Activated CD8-positive, alpha-beta memory T cell treated with anti-CD3 and anti-CD28 coated beads, Interleukin-2, amount 50 U/mL, for 48 hours (primary cell): ENCODE data around the gene NME5.
A peak's percentile ranks its signal among the peaks of the same experiment; 100 is the strongest.
"Not testable (repeated sequence)": the region's sequence is repeated elsewhere in the genome, so short reads cannot be mapped to it uniquely, and the experiment has no call there.

Source experiments
- DNase-seq: peaks from one replicate; pipeline ENCODE4 v3.0.0-alpha.2; 2020

Gene NME5, protein sequence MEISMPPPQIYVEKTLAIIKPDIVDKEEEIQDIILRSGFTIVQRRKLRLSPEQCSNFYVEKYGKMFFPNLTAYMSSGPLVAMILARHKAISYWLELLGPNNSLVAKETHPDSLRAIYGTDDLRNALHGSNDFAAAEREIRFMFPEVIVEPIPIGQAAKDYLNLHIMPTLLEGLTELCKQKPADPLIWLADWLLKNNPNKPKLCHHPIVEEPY

DNA sequence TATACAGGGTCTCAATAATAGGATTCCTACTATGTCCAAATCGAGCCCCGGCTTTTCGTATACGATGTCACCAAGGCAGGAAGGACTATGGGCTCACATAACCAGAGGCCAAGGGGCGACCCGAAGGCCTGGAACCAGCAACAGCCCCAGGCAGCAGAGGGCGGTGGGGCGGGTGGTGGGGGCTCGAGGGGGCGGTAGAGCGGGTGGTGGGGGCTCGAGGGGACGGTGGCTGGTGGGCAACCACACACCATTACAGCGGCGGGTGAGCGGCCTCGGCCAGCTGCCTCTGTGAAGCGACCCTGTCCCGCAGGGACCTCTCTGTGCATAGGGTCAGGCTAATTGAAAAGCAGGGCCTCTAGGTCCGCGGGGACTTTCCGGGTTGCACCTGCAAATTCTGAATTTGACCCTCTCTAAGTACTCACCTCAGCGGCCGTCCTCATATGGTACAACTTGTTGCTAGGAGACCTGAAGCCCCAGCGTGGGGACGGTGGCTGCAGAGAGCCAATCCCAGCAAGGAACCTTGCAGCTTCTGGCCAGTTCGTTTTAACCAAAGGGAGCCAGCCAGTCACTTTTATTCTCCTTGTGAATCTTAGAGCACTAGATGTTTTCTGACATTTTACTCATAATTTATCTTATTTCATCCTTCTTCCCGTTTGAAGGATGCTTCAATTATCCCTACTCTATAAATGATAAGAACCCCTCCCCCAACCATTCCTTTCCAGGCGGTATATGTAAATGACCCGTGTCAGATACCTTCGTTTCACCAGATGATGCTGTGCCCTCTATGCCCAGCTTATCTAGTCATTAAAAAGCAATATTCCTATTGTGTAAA is at the start of gene NME5:
TSS of gene NME5 (minus strand) at position 480 of the 832 bp plus-strand sequence. CDS start 648 bp downstream, outside the sequence.
- DNase-seq = no peak

GRCh38 chr5:138188626-138189025 is 49.4 kb upstream of the NME5 start:
- DNase-seq = no peak

DNA sequence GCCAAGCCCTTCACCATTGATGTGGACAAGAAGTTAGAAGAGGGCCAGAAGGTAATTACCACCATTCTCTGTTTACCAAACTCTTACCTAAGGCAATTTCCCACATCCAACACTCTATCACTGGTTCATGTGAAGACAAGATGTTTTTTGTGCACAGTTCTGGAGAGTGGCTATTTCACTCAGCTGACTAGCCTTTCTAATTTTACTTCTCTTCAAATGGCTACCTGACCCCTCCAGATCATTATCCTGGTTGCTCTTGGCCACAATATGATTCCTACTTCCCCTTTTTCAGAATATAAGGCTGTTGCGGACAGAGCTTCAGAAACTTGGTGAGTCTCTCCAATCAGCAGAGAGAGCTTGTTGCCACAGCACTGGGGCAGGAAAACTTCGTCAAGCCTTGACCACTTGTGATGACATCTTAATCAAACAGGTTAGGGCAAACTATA is 46.8 kb upstream of the NME5 start:
- DNase-seq = no peak

DNA sequence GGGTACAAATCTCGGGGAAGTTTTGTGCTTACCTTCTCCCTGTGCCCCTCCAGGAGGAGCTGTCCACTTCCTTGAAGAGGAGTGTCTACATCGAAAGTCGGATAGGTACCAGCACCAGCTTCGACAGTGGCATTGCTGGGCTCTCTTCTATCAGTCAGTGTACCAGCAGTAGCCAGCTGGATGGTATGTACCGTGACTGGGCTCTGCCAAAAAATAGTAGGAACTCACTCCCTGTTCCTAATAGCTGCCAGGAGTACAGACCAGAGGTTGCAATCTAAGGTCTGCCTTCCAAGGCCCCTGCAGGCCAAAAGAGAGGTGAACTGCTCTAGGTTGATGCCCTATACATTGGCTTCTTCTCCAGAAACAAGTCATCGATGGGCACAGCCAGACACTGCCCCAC is 43.6 kb upstream of the NME5 start:
- no peak for DNase-seq

DNA sequence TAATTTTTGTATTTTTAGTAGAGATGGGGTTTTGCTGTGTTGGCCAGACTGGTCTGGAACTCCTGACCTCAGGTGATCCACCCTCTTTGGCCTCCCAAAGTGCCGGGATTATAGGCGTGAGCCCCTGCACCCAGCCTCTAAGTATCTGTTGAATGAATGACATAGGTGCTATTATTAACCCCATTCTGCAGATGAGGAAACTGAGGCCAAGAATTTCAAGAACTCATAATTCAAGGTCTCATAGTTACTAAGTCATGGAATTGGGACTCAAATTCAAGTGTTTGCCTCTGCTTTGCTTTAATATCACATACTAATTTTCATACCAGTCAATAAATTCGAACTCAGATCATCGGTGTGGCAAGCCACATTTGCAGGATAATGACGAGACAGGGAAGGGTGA is 41.6 kb upstream of the NME5 start:
- no peak for DNase-seq

DNA sequence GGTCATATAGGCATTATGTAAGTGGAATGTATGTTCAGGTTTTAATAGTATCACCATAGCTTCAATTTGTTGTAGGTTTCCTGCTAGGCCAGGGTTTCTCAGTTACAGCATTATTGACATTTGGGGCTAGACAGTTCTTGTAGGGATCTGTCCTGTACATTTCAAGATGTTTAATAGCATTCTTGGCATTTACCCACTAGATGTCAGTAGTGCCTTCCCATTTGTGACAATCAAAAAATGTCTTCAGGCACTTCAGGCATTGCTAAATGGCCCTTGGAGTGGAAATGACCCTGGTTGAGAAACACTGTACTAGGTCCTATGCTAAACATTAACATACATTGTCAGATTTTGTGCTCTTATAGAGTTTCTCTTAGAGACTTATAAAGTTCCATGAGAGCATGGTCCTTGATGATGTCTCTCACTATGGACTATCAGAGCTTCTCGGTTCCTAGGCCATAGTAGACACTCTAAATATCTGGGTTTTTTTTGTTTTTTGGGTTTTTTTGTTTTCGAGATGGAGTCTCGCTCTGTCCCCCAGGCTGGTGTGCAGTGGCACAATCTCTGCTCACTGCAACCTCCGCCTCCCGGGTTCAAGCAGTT is 41.1 kb upstream of the NME5 start:
- DNase-seq = no peak

DNA sequence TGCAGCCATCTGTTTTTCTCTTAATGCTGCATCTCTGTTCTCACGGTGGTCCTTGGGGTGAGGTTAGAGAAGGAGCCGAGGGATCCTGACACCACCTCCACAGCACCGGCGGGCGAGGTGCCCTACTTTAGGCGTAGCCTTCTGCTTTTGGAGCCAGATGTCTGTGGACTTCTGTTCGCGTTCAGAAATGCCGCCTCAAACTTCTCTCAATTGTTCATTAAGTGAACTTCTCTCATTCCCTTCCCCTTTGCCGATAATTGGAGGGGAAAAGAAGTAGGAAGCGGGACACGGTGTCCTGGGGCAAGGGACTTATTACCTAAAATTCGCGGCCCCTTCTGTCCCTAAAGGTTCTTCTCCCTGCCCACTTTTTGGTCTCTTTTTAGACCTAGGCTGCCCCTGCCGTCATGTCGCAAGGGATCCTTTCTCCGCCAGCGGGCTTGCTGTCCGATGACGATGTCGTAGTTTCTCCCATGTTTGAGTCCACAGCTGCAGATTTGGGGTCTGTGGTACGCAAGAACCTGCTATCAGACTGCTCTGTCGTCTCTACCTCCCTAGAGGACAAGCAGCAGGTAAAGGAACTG is 40.1 kb upstream of the NME5 start:
- DNase-seq = peak; percentile 56

DNA sequence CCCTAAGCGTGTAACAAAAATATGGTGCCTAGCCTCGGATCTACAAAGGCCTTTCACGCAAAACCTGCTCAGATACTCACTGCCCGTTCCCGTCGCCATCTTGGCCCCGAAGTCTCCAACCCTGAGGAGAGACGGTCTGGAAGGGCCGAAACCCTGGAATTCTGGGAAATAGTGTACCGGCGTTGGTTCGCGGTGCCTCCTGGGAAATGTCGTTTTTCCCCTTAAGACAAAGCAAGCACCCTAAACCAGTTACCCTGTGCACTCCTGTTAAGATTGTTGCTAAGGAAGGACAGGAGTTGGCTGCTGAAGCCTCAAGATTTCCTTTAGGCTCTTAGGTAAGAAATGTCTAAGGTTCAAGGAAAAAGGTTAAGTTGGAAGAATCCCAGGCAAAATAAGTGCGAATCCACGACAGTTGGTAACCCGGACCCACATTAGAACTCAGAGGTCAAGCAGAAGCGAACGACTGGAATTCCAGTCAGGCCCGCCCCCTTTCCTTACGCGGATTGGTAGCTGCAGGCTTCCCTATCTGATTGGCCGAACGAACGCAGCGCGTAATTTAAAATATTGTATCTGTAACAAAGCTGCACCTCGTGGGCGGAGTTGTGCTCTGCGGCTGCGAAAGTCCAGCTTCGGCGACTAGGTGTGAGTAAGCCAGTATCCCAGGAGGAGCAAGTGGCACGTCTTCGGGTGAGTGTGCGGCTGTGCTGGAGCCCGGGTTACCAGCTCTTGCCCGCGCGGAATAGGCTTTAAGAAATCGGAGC is 39.5 kb upstream of the NME5 start, which contains the start of the genes BRD8 and KIF20A:
TSS of gene BRD8 (minus strand) at position 115 of the 761 bp plus-strand sequence. CDS start at position 99, 16 bp downstream.
TSS of gene KIF20A (plus strand) at position 597 of the 761 bp plus-strand sequence. CDS start 569 bp downstream, outside the sequence.
- peak; percentile 89 for DNase-seq

GRCh38 chr5:138177941-138178515 is 38.8 kb upstream of the NME5 start:
- no peak for DNase-seq

GRCh38 chr5:138170299-138170698 is 31.1 kb upstream of the NME5 start:
- DNase-seq = no peak

- no peak for DNase-seq
Observed at GRCh38 chr5:138169124-138169523, 29.9 kb upstream of the NME5 start.

- DNase-seq = no peak
Observed at GRCh38 chr5:138163721-138164120, 24.5 kb upstream of the NME5 start.

DNA sequence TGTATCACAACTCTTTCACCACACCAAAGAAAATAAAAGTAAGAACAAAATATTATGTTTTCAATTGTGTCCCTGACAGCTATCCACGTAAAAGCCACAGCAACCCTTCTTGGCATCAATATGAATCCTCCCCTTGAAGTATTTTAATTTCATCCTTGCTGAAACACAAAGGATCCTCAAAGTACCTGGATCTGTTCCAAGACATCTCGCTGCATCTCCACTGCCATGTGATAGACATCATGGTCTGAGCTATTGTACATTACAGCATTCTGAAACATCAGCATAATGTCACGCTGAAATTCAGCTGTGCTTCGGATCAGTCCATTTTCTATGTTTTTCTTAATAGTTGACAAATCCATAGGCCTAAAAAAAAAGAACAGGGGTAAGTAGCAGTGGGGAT is 21.5 kb upstream of the NME5 start:
- DNase-seq = no peak

DNA sequence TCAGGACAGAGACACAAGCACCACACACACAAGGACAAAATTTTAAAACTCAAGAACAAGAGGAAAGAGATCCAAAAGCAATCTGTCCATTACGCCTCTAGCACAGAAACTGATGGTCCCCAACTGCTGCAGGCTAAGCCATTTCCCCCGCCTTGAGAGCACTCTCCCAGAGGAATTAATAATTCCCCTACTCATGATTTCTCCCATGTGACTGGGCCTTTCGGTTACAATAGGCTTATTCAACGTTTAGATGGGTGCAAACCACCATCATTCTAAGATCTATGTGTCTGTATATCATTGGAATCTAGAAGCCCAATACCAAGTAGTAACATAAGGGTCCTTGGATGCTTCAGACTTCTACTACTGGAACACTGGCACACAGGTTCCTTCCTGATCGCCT is 20.4 kb upstream of the NME5 start:
- DNase-seq = no peak

GRCh38 chr5:138157626-138158025 is 18.4 kb upstream of the NME5 start:
- no peak for DNase-seq

- DNase-seq = not testable (repeated sequence)
Observed at GRCh38 chr5:138155977-138156376, 16.7 kb upstream of the NME5 start.

DNA sequence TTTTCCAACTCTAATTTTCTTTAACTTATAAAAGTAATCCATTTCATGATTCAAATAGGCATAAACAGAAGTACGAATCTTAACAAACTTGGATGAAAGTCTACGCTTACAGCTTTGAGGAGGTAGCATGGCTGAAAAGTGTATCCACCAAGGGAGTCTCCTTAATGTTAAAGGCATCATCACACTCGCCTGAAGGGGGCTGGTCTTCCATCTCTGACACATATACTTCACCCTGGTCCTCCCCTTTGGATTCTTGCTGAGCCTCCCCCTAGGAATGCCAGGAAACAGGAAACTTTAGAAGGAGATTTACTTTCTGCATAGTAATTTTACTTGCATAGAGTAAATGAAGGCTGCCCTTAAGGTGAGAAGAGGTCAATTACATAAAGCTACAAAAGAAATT is 10.3 kb upstream of the NME5 start:
- DNase-seq = no peak

DNA sequence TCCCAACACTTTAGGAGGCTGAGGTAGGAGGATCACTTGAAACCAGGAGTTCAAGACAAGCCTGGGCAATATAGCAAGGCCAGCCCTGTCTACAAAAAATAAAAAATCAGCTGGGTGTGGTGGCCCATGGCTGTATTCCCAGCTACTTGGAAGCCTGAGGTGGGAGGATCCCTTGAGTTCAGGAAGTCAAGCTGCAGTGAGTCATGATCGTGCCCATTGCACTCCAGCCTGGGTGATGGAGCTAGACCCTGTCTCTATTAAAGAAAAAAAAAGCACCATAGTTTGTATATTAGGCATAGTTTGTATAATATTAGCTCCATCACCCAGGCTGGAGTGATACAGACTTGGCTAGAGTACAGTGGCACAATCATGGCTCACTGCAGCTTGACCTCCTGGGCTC is 9.6 kb upstream of the NME5 start:
- no peak for DNase-seq

GRCh38 chr5:138143578-138143977 is 4.3 kb upstream of the NME5 start:
- not testable (repeated sequence) for DNase-seq

- DNase-seq = no peak
Observed at GRCh38 chr5:138141734-138142133, 2.5 kb upstream of the NME5 start.

DNA sequence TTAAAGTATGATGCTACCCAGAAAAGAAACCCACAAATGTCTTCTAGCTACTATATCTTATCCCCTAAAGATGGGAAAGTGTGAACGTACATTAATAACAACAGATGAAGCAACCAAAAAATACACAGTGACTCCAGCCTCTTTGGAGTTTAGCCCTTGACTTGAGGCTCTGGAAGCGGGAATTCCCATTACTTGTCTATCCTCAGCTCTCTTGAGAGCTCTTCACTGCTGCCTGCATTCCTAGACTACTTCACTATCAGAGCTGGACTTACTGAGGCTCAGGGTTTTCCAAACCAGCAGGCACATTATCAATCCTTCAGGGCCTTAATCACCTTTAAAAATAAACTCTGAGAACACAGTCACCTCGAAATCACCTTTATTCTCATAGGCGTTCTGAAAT is 1.0 kb upstream of the NME5 start:
- DNase-seq = no peak

- no peak for DNase-seq
Observed at GRCh38 chr5:138139781-138140090, 508 bp upstream of the NME5 start.
